Stomach smooth muscle (tissue), 2 donors: ENCODE measurements around the gene MOK.
"Not testable (repeated sequence)": the region's sequence is repeated elsewhere in the genome, so short reads cannot be mapped to it uniquely, and the experiment has no call there.

Source experiments
- H3K27ac ChIP-seq: one replicate; pipeline ENCODE4 v1.7.0; 2013; ENCODE audit warnings: mild to moderate bottlenecking, low read length, inconsistent platforms
- H3K27me3 ChIP-seq, 2 donors: one replicate each; pipeline ENCODE4 v1.7.0; 2013; ENCODE audit warnings: low read length in 2 of 2; ENCODE audit not compliant: insufficient read depth in 2 of 2, control insufficient read depth in 1 of 2
- H3K36me3 ChIP-seq, 2 donors: one replicate each; pipeline ENCODE4 v1.7.0; 2013; ENCODE audit warnings: low read length in 2 of 2; ENCODE audit not compliant: control insufficient read depth in 2 of 2, insufficient read depth in 2 of 2
- H3K4me1 ChIP-seq: one replicate; pipeline ENCODE4 v1.7.0; 2013; ENCODE audit warnings: low read length; ENCODE audit not compliant: control insufficient read depth, insufficient read depth
- H3K4me3 ChIP-seq, 2 donors: one replicate each; pipeline ENCODE4 v1.7.0; 2013; ENCODE audit warnings: low read length in 2 of 2
- H3K9ac ChIP-seq, 2 donors: one replicate each; pipeline ENCODE4 v1.7.0; 2013; ENCODE audit warnings: low read length in 2 of 2, mild to moderate bottlenecking in 1 of 2
- H3K9me3 ChIP-seq, 2 donors: one replicate each; pipeline ENCODE4 v1.7.0; 2013; ENCODE audit warnings: low read length in 2 of 2; ENCODE audit not compliant: control insufficient read depth in 2 of 2
- donor health status: healthy.
- donor health status: Pancreatic carcinoma.

Gene MOK

DNA sequence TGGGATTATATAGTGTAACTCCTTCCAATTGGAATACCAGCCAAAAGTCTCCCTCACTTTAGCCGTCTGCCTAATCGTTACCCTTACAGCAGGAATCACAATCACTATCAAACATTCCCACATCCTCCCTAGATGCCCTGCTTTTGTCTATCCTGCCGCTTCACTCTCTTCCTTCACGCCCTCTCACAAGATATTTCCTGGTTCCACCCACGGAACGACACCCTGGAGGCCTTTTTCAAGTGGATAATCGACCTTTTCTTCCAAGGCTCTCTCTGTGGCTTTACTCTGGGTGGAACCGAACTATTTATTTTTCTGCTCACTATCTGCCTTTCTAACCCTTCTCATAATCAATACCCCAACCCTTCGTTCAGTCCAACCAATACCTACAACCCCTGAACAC lies 58.9 kb downstream of the MOK start:
- Histone ChIP-seq H3K9ac (no peak overlapping the region), H3K4me3 (no peak overlapping the region), H3K27ac (no peak overlapping the region), H3K9me3 (no peaks in the 10 kb centered on the region), H3K36me3 (peaks cover 4 to 7% of the 10 kb centered on the region in 2 donors), H3K27me3 (no peaks in the 10 kb centered on the region), H3K4me1 (no peaks in the 10 kb centered on the region)

DNA sequence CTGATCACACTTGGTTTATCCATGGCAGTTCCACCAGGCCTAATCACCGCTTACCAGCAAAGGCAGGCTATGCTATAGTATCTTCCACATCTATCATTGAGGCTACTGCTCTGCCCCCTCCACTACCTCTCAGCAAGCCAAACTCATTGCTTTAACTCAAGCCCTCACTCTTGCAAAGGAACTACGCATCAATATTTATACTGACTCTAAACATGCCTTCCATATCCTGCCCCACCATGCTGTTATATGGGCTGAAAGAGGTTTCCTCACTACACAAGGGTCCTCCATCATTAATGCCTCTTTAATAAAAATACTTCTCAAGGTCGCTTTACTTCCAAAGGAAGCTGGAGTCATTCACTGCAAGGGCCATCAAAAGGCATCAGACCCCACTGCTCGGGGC lies 61.2 kb downstream of the MOK start:
- not testable (repeated sequence) for H3K9ac ChIP-seq, H3K27ac ChIP-seq, H3K4me3 ChIP-seq, H3K4me1 ChIP-seq, H3K36me3 ChIP-seq, H3K27me3 ChIP-seq, H3K9me3 ChIP-seq

DNA sequence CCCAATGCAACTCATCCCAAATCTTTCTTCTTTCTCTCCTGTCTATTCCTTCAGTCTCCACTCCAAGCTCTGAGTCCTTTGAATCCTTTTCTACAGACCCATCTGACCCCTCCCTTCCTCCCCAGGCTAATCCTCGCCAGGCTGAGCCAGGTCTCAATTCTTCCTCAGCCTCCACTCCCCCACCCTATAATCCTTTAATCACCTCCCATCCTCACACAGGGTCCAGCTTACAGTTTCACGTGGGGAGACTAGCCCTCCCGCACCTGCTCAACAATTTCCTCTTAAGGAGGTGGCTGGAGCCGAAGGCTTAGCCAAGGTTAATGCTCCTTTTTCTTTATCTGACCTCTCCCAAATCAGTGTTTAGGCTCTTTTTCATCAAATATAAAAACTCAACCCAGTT lies 63.8 kb downstream of the MOK start:
- no peak overlapping the region for H3K27ac ChIP-seq
- H3K36me3 ChIP-seq: no peaks in the 10 kb centered on the region
- no peaks in the 10 kb centered on the region for H3K4me1 ChIP-seq
- H3K4me3 ChIP-seq: no peak overlapping the region
- no peaks in the 10 kb centered on the region for H3K27me3 ChIP-seq
- H3K9me3 ChIP-seq: no peaks in the 10 kb centered on the region
- no peak overlapping the region for H3K9ac ChIP-seq

DNA sequence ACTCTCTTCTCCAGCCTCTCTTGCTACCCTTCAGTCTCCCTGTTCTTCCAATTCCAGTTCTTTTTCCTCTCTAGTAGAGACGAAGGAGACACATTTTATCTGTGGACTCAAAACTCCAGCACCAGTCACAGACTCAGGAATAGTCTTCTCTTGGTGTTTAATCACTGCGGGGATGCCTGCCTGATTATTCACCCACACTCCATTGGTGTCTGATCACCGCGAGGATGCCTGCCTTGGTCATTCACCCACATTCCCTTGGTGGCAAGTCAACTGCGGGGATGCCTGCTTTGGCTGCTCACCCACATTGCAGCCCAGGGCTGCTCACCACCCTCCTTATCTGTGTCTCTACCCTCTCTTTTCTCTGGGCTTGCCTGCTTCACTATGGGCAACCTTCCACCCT lies 64.5 kb downstream of the MOK start:
- not testable (repeated sequence) for H3K4me1 ChIP-seq, H3K36me3 ChIP-seq, H3K9ac ChIP-seq, H3K4me3 ChIP-seq, H3K27ac ChIP-seq, H3K27me3 ChIP-seq, H3K9me3 ChIP-seq

DNA sequence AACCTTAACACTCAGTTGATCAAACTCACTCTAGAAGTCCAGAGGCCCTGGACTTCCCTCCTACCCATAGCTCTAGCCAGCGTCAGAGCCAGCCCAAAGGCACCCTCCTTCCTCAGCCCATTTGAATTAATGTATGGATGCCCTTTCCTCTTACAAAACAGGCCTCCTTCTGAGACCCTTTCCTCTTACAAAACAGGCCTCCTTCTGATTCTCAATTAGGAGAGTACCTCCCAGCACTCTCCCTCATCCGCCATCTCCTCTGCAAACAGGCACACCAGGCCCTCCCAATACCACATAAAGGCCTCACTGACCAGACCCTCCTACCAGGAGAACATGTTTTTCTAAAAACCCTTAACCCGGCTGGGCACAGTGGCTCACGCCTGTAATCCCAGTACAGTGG lies 65.7 kb downstream of the MOK start:
- no peak overlapping the region for H3K27ac ChIP-seq
- no peaks in the 10 kb centered on the region for H3K27me3 ChIP-seq
- no peaks in the 10 kb centered on the region for H3K9me3 ChIP-seq
- no peak overlapping the region for H3K9ac ChIP-seq
- no peak overlapping the region for H3K4me3 ChIP-seq
- H3K36me3 ChIP-seq: no peaks in the 10 kb centered on the region
- H3K4me1 ChIP-seq: peaks cover 9% of the 10 kb centered on the region

DNA sequence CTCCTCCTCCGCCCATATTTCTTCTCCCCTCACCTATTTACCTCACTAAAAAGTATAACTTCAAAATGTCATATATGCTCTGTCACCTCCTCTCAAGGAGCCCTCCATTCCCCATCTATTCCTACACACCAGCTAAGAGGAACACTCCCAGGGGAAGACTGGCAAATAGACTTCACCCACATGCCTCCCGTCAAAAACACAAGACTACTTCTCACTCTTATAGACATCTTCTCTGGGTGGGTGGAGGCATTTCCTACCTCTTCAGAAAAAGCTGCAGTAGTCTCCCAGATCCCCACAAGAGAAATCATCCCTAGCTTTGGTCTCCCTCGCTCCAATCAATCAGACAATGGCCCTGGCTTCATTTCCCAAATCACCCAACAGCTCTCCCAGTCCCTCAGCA lies 66.2 kb downstream of the MOK start:
- Histone ChIP-seq H3K4me3 (no peak overlapping the region), H3K4me1 (peaks cover 9% of the 10 kb centered on the region), H3K9ac (no peak overlapping the region), H3K27me3 (no peaks in the 10 kb centered on the region), H3K9me3 (no peaks in the 10 kb centered on the region), H3K36me3 (no peaks in the 10 kb centered on the region), H3K27ac (no peak overlapping the region)

DNA sequence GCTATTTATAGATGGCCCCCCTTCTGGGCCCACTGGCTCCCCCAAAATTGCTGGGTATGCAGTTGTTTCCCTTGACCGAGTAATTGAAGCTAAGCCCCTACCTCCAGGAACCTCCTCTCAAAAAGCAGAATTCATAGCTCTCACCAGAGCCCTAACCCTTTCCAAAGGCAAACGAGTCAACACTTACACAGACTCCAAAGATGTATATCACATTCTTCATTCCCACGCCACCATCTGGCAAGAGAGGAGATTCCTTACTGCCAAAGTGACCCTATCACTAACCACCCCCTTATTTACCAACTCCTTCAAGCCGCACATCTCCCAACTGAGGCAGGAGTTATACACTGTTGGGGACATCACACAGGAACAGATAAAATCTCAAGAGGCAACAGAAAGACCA lies 66.8 kb downstream of the MOK start:
- Histone ChIP-seq H3K4me1 (peaks cover 9% of the 10 kb centered on the region), H3K27ac (no peak overlapping the region), H3K27me3 (no peaks in the 10 kb centered on the region), H3K4me3 (no peak overlapping the region), H3K9ac (no peak overlapping the region), H3K36me3 (no peaks in the 10 kb centered on the region), H3K9me3 (no peaks in the 10 kb centered on the region)

DNA sequence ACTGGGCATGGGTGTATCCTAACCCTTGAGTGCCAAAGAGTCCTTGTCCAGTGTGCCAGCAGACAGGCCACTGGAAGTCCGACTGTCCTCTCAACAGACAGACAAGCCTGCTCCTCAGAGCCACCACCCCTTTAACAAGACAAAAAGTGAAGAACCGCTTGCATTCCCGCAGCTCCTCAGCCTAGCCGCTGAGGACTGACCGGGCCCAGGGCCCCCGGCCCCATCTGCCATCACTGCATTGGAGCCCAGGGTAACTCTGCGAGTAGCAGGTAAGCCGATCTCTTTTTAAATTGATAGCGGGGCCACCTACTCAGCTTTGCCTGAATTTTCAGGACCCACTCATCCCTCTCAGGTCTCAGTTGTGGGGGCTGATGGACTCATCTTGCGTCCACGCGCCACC lies 68.9 kb downstream of the MOK start:
- H3K27ac ChIP-seq: no peak overlapping the region
- no peaks in the 10 kb centered on the region for H3K27me3 ChIP-seq
- H3K4me3 ChIP-seq: no peak overlapping the region
- H3K36me3 ChIP-seq: peaks cover 0 to 7% of the 10 kb centered on the region in 2 donors
- no peak overlapping the region for H3K9ac ChIP-seq
- peaks cover 9% of the 10 kb centered on the region for H3K4me1 ChIP-seq
- H3K9me3 ChIP-seq: no peaks in the 10 kb centered on the region

DNA sequence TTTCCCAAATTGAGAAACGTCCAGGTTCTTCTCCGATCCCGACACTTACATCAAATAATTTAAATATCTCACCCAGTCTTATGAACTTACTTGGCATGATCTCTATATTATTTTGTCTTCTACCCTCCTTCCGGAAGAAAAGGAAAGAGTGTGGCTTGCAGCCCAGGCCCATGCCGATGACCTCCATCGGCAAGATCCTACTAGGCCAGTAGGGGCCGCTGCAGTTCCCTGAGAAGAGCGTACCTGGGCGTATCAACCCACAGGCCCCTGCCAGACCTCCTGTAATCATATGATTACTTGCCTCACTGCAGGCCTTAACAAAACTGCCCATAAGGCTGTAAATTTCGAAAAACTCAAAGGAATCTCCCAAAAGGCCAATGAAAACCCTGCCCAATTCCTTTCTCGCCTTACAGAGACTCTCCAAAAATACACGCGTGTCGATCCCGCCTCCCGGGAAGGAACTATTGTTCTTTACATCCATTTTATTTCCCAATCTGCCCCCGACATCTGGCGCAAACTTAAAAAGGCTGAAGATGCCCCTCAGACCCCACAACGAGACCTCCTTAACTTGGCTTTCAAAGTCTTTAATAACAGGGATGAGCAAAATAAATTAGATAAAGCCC lies 69.6 kb downstream of the MOK start:
- no peaks in the 10 kb centered on the region for H3K9me3 ChIP-seq
- H3K36me3 ChIP-seq: peaks cover 0 to 11% of the 10 kb centered on the region in 2 donors
- no peak overlapping the region for H3K9ac ChIP-seq
- peaks cover 9% of the 10 kb centered on the region for H3K4me1 ChIP-seq
- no peak overlapping the region for H3K27ac ChIP-seq
- H3K4me3 ChIP-seq: peak overlapping the region in 1 of 2 donors; percentile 49
- no peaks in the 10 kb centered on the region for H3K27me3 ChIP-seq

DNA sequence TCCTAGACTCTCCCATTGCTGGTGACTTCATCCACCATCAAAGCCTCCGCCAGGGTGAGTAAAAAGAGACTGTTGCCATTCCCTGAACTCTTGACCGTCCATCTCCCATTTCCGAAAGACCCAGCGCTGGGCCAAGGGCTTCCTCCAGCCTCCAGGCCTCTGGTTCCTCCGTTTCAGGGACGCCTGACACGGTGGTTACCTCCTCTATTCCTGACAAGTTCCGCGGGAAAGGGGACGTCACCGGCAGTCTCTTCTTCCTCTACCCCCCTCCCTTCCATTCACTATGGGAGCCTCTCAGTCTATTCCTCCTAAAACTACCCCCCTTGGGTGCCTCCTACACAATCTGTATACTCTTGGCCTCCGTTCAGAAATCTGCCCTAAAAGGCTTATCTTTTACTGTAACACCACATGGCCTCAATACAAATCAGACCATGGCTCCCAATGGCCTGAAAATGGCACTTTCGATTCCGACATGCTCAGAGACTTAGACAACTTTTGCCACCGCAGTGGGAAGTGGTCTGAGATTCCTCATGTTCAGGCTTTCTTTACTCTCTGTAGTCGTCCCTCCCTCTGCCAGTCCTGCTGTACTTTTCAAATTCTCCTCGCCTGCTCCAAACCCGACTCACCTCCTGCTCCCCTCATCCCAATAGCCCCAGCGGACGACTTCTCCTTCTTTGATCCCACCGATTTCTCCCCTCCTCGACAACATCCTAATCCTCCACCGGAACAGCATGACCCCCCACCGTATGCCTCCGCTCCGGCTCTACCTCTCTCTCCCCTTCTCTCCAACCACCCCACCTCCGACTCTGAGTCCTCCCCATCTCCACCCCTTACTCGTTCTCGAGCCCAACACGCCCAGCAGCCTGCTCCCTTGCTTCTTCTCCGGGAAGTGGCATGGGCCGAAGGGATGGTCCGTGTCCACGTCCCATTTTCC lies 70.4 kb downstream of the MOK start:
- Histone ChIP-seq H3K4me3 (peak overlapping the region in 1 of 2 donors; percentile 49), H3K9ac (peak overlapping the region in 1 of 2 donors; percentile 29), H3K9me3 (no peaks in the 10 kb centered on the region), H3K36me3 (peaks cover 0 to 11% of the 10 kb centered on the region in 2 donors), H3K27me3 (no peaks in the 10 kb centered on the region), H3K4me1 (peaks cover 9% of the 10 kb centered on the region), H3K27ac (no peak overlapping the region)

DNA sequence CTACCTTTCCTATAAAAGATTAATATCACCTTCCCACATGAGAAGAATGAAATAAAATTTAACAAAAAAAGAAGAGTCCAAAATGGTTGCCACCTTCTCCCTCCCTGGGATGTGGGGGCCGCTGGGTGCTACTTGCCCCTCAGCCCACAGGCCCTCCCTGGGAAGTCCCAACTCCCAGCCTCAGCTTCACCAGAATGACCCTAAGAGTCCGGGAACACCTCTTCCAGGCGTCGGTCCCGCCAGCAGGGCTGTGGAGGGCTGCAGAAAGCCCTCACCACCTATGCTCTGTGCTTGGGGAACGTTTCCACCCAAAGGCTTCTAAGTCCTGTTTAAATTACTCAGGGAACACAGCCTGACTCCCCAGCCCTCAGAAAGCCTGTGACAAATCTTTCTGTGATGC lies 71.9 kb downstream of the MOK start:
- Histone ChIP-seq H3K9ac (no peak overlapping the region), H3K4me3 (no peak overlapping the region), H3K27me3 (no peaks in the 10 kb centered on the region), H3K4me1 (peaks cover 9% of the 10 kb centered on the region), H3K36me3 (peaks cover 0 to 17% of the 10 kb centered on the region in 2 donors), H3K9me3 (no peaks in the 10 kb centered on the region), H3K27ac (no peak overlapping the region)
